HG02852 (cell line): ENCODE measurements around the gene PATJ.
"Not testable (repeated sequence)": the region's sequence is repeated elsewhere in the genome, so short reads cannot be mapped to it uniquely, and the experiment has no call there.

Experiments
- ATAC-seq: cut with Tn5 transposase; IDR thresholded peaks from one replicate; pipeline ENCODE4 v1.9.1; 2021; ENCODE audit warnings: mild to moderate bottlenecking, moderate library complexity; ENCODE audit not compliant: unreplicated experiment

The PATJ gene, protein sequence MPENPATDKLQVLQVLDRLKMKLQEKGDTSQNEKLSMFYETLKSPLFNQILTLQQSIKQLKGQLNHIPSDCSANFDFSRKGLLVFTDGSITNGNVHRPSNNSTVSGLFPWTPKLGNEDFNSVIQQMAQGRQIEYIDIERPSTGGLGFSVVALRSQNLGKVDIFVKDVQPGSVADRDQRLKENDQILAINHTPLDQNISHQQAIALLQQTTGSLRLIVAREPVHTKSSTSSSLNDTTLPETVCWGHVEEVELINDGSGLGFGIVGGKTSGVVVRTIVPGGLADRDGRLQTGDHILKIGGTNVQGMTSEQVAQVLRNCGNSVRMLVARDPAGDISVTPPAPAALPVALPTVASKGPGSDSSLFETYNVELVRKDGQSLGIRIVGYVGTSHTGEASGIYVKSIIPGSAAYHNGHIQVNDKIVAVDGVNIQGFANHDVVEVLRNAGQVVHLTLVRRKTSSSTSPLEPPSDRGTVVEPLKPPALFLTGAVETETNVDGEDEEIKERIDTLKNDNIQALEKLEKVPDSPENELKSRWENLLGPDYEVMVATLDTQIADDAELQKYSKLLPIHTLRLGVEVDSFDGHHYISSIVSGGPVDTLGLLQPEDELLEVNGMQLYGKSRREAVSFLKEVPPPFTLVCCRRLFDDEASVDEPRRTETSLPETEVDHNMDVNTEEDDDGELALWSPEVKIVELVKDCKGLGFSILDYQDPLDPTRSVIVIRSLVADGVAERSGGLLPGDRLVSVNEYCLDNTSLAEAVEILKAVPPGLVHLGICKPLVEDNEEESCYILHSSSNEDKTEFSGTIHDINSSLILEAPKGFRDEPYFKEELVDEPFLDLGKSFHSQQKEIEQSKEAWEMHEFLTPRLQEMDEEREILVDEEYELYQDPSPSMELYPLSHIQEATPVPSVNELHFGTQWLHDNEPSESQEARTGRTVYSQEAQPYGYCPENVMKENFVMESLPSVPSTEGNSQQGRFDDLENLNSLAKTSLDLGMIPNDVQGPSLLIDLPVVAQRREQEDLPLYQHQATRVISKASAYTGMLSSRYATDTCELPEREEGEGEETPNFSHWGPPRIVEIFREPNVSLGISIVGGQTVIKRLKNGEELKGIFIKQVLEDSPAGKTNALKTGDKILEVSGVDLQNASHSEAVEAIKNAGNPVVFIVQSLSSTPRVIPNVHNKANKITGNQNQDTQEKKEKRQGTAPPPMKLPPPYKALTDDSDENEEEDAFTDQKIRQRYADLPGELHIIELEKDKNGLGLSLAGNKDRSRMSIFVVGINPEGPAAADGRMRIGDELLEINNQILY (N-terminal part only)

DNA sequence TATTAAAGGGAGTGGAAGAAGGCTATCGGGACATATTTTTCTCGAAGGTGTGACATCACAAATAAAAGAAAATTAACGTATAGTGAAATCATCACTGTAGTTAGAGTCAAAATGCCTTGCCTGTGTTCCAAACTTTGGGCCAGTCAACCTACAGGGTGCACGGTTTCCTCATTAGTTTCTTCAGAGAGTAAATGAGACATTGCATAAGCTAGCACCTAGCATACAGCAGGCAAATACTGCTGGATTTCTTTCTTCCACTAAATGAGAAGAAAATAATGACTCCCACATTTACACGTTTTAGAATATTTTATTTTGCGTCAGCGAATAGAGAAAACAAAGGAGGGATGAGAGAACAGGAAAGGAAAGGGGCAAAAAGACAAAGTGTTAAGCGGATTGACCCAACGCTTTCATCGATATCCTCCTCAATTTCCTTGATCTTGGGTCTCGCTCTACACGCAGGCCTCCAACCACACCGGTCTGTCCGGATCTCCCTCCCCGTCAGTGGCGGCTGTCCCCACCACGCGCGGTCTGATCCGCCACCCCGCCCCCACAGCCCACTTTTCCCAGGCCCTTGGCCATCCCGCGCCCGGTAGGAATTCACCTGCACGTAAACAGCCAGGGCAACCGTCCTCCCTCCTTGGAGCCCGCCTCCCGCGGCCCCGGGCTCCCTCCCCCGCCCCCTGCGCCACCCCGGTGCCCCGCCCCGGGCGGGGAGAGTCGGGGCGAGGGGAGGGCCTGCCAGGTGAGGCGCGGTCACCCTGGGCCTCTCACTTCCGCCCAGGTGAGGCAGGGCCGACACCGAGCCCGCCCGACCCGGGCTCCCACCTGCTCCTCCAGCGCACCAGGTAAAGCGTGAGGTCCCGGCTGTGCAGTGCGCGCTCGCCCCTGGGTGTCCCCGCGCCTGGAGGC lies at the start of gene PATJ:
Gene PATJ, plus strand, starts transcription at position 770 of the 909 bp plus-strand sequence. CDS start 20,413 bp downstream, outside the sequence.
- ATAC-seq = peak; percentile 74

DNA sequence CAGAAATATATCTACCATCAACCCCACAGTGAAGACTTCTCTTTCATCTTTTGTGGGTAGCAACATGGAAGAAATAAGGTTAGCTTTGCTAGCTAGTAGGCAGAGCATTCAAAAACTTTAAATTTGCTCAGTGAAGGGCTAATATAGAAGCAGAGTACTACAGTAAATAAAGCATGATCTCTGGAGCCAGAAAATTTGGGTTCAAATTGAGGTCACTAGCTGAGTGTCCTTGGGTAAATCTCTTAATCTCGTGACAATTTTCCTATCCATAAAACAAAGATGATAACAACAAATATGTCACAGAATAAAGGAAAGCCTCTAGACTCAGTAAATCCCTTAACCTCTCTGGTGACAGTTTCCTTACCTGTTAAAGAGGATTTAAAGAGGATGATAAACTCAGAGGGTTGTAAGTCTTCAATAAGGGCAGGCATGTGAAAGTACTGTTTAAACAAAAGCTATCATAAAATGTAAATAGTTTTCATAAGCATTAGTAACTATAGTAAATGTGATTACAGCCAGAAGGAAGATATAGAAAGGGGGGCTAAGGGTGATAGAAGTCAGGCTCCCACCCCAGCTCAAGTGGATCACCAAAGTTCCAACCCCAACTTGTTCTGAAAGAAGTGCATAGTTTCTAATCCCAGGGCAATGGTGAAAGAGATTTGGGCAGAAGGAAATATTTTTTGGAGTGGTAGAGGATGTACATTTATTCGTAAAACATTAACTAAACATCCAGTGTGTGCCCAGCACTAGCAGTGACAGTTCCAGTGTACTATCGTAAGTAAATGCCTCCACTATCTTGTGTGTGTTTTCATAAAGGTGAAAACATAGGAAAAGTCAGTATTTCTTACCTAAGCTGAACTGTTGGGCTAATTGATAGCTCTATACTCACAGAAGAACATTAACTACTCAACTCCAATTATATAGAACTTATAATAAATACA lies 42.1 kb upstream of the PATJ start:
- ATAC-seq = no peak

DNA sequence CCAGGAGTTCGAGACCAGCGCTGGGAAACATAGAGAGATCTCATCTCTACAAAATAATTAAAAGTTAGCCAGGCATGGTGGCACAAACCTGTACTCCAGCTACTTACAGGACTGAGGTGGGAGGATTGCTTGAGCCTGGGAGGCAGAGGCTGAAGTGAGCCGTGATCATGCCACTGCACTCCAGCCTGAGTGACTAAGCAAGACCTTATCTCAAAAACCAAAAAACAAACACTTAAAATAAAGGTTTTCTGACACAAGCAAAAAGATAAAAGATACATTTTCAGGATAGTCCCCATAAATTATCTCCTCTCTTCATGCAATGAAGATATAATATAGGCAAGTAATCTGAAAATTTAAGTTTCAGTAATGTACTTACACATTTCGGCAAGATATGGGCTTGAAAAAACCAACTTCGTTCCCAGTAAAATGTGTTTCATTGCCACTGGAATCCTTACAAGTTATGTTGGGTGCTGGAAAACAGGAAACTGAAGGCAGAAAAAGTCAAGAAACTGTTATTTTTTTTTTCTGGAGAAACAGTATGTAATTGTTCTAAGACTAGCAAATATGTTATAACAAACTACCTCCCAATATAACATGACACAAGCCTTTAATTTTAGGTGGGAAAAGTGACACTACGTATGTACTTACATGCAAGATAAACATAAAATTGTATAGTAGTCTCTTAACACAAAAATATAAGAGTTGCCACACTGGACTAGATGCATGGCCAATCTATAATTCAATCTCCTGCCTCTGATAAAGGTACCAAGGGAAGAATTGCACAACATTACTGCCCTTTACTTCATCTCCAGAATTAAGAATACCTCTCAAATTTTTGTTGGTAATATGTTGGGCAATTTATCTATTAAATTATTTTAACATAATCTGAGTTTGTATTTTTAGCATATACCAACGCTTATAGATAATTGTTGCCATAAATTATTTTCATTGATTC lies 33.0 kb upstream of the PATJ start:
- ATAC-seq = no peak

- ATAC-seq = no peak
Observed at GRCh38 chr1:61709908-61710289, 32.4 kb upstream of the PATJ start.

- not testable (repeated sequence) for ATAC-seq
Observed at GRCh38 chr1:61711257-61711656, 31.0 kb upstream of the PATJ start.

DNA sequence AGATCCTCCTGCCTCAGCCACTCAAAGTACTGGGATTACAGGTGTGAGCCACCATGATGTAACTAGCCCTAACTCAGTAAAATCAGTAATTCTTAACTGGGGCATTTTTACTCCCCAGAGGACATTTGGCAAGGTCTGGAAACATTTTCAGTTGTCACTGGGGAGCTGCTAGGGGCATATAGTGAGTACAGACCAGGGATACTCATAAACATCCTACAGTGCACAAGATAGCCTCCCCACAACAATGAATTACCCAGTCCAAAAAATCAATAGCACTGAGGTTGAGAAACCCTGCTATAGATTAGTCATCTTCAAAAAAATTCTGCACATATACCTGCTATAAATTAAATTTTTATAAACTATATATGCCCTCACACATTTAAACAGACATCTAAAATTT lies 30.3 kb upstream of the PATJ start:
- no peak for ATAC-seq

DNA sequence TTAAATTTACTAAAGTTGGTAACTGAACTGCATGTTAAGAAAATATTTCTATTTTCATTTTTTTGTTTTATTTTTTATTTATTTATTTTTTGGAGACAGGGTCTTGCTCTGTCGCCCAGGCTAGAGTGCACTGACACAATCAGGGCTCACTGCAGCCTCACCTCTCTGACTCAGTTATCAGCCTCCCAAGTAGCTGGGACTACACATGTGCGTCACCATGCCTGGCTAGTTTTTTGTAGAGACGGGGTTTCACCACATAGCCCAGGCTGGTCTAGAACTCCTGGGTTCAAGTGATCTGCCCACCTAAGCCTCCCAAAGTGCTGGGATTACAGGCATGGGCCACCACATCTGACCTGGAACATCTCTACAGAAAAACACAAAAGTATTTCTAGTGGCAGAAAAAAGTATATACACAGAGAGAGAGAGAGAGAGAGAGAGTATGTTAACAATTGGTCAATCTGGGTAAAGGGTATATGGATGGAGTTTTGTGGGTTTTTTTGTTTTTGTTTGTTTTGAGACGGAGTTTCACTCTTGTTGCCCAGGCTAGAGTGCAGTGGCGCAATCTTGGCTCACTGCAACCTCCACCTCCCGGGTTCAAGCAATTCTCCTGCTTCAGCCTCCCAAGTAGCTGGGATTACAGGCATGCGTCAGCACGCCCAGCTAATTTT lies 23.1 kb upstream of the PATJ start:
- ATAC-seq = not testable (repeated sequence)

DNA sequence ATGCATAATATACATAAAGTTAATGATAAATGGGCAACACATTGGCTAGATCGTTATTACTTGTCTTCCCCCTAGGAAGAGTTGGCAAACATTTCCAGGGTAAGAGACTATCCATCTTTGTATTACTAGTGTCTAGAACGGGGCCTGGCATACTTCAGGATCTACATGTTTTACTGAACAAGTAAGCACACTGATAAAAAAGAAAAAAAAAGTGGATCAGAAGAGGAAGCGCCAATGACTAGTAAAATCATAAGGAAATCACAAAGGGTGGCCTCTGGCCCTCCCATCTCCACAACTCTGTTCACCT lies 17.8 kb upstream of the PATJ start:
- ATAC-seq = no peak

DNA sequence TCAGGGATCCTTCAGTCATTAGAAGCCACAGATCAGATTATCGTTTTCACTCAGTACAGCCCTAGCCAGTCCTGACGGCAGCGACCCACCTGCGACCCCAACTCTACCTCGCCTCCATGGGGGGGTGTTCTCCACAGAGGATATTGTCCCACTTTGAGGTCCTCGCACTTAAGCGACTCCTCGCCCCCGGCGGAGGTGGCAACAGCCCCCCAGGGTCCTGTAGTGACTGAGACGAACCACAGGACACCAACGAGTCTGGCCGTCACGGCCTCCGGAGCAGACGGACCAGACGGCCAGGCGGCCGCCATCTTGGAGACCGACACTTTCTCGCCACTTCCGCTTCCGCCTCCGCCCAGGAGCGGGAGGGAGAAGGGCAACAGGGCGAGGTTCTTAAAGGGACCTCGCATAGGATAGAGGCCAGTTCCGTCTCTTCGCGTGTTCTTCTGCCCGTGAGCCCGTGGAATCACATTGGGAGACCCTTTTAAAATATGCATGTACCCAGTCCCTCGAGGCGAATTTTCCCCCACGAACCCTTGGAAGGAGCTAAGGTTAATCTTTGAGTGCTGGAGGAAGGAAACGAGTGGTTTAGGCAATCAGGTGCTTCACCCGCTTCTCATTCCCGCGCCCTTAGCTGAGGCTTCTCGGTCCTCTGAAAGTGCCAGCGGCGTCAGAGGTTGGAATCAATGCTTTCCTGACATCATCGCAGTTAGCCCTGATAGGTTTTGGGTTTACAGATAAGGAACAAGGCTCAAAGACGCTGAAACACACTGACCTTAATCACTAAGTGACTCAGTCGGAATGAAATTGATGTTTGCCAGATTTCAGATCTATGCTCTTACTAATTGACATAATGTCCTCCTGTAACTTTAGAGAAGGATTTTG lies 17.2 kb upstream of the PATJ start, which contains the start of gene TM2D1:
Gene TM2D1, minus strand, starts transcription at position 329 of the 882 bp plus-strand sequence. Its CDS starts 21 bp downstream, at position 308.
- ATAC-seq = peak; percentile 99

GRCh38 chr1:61727544-61727943 lies 14.7 kb upstream of the PATJ start:
- ATAC-seq = no peak

DNA sequence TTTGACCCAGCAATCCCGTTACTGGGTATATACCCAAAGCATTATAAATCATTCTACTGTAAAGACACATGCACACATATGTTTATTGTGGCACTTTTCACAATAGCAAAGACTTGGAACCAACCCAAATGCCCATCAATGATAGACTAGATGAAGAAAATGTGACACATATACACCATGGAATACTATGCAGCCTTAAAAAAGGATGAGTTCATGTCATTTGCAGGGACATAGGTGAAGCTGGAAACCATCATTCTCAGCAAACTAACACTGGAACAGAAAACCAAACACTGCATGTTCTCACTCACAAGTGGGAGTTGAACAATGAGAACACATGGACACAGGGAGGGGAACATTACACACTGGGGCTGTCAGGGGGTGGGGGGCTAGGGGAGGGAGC lies 11.6 kb upstream of the PATJ start:
- ATAC-seq = not testable (repeated sequence)

DNA sequence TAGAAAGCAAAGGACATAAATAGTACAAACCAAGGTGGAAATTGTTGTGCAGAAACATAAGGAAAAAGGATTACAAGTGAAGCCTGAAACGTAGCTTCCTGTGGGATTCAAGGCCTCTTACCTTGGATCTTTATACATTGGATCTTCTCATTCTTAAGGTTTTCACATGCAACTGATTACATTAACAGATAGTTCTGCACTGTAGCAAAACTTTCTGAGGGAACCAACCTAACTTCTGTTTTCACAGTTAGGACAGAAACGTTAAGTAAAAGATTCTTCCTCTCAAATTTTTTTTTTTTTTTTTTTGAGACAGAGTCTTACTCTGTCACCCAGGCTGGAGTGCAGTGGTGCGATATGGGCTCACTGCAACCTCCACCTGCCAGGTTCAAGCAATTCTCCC lies 9.6 kb upstream of the PATJ start:
- ATAC-seq = no peak

DNA sequence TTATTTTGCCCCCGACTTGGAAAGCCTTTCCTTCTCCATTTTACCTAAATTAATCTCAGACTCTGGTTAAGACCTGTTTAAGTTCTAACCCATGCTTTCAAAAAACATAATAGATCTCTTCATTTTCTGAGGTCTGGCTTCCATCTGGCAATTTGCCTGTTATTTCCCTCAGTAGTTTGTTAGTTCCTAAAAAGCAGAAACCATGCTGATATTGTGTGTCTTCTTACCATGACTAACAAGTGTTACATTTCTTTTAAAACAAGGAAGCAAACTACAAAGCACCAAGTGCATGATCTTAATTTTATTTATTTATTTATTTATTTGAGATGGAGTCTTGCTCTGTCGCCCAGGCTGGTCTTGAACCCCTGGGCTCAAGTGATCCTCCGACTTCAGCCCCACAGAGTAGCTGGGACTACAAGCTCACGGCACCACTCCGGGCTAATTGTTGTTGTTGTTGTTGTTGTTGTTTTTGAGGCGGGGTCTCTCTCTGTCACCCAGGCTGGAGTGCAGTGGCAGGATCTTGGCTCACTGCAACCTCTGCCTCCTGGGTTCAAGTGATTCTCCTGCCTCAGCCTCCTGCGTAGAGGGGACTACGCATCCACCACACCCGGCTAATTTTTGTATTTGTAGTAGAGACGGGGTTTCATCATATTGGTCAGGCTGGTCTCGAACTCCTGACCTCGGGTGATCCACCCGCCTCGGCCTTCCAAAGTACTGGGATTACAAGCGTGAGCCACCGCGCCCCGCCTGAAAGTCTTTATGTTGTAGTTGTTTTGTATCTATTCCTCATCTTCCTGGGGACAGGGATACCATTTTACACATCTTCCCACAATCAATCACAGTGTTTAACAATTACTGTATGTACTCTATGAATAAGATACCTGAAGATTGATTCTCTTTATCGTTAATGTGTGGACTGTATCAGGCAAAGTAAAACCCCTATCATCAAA lies 1.3 kb upstream of the PATJ start:
- ATAC-seq = no peak

DNA sequence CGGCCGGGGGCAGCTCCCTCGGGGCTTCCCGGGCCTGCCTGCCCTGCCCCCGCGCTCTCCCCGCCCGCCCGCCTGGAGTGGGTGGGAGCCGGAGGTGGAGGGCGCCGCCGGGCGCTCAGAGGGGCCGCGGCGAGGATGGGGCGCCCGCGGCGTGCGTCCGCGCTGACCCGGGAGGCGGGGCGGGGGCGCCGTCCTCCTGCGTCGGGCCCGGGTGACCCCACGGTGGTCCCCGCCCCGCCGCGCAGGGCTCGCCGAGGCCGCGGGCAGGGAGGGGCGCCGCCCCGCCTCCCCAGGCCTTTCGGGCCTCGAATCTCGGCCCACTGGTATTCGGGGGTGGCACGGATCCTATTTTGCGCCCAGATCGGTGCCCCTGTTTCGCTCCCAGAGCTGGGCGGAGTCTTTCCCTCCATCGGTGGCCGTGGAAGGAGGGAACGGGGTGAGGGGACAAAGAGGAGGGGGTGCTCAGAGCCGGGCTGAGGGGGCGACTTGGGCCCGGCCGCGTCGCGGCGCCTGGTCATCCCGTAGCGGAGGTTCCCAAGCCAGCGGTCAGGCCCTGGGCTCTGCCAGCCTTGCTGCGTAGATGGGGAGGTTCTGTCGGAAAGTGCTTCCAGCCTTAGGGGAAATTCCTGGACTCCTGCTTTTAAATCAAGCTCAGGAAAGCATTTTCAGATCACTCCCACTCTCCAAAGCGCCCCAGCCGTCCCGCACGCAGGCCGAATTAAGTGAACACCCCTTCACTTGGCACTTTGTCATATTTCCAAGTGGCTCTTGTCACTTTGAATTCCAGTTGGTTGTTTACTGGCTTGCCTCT lies 545 bp downstream of the PATJ start:
- ATAC-seq = peak; percentile 75

- ATAC-seq = no peak
Observed at GRCh38 chr1:61743431-61743705, 1.1 kb downstream of the PATJ start.
